Testis (tissue), 3 donors: ENCODE measurements around the gene UBE2B. TPM values are rescaled to one million over a fixed set of nuclear protein-coding genes. Genes with fewer than 3 reads are reported as not detected.
"Not testable (repeated sequence)": the region's sequence is repeated elsewhere in the genome, so short reads cannot be mapped to it uniquely, and the experiment has no call there.

ENCODE experiments used
- DNase-seq: peaks from one replicate; pipeline ENCODE4 v3.0.0-alpha.2; 2019
- H3K27ac ChIP-seq, 2 donors: fragments of 200-600 bp; sonication (generic); one replicate each; pipeline ENCODE4 v1.5.1; 2019
- H3K27me3 ChIP-seq: fragments of 200-600 bp; sonication (generic); one replicate; pipeline ENCODE4 v1.5.1; 2019
- H3K36me3 ChIP-seq: fragments of 200-600 bp; sonication (generic); one replicate; pipeline ENCODE4 v1.5.1; 2017; ENCODE audit warnings: low read depth; ENCODE audit errors: missing control alignments
- H3K4me1 ChIP-seq: fragments of 200-600 bp; sonication (generic); one replicate; pipeline ENCODE4 v1.5.1; 2019
- H3K4me3 ChIP-seq, 2 donors: fragments of 200-600 bp; sonication (generic); one replicate each; pipeline ENCODE4 v1.5.1; 2017 to 2019
- H3K9me3 ChIP-seq: fragments of 200-600 bp; sonication (generic); one replicate; pipeline ENCODE4 v1.5.1; 2017
- POLR2A ChIP-seq: fragments of 450-650 bp; IDR thresholded peaks from one replicate; pipeline ENCODE4 v1.6.1; 2017; ENCODE audit warnings: antibody characterized with exemption, mild to moderate bottlenecking, moderate library complexity
- WGBS, 2 donors: methylation state at CpG; one replicate each; pipeline ENCODE4 v1.1.5; 2018; 5-methylcytosine and 5-hydroxymethylcytosine counted together
- intact Hi-C: fragments of 100-400 bp; cut with DNase I; formaldehyde crosslinking; loops from one replicate; pipeline ENCODE4 v1.15.1; 2023; ENCODE audit warnings: low total_unique reads
- polyA plus RNA-seq: library from polyadenylated mRNA; stranded (reverse); fragments of 350-450 nt; fragmentation: Illumina TruSeq; extraction: RNeasy Lipid Tissue Mini Kit (QIAGEN cat#74804); gene quantifications from one replicate; pipeline ENCODE4 v1.2.3, GENCODE V29; 2014; ENCODE audit warnings: low read depth, low replicate concordance; ENCODE audit not compliant: insufficient read depth
- total RNA-seq, 2 donors: library from RNA; depleted of rRNA; stranded (reverse); fragments of >200 nt; gene quantifications; one replicate each; pipeline ENCODE4 v1.2.3, GENCODE V29; 2016
- TF ChIP-seq, protein P1 (sequence below), 3 experiments: fragments of 450-650 bp in 2 of 3; fragments of 200-600 bp in 1 of 3; sonication (generic) in 1 of 3; IDR thresholded peaks; one replicate each; pipeline ENCODE4 v1.5.1; 2016 to 2019; ENCODE audit warnings: antibody characterized with exemption in 3 of 3, mild to moderate bottlenecking in 2 of 3, moderate library complexity in 1 of 3

Gene UBE2B
- total and polyA plus RNA-seq, 3 donors from 2014 or later: 70.9 to 95.6 (median 87.4) TPM

GRCh38 chr5:134371834-134372340 lies 518 bp downstream of the UBE2B start:
- DNase-seq: peak; percentile 70
- Histone ChIP-seq H3K27me3 (no peaks in the 10 kb centered on the region), H3K36me3 (no peaks in the 10 kb centered on the region), H3K4me3 (peak overlapping the region; percentile 94 to 100), H3K4me1 (peaks cover 31% of the 10 kb centered on the region), H3K9me3 (no peaks in the 10 kb centered on the region), H3K27ac (peak overlapping the region; percentile 96 to 100)
- intact Hi-C loops: no loop called here
- no peak for TF ChIP-seq POLR2A
- TF ChIP-seq, protein P1, sequence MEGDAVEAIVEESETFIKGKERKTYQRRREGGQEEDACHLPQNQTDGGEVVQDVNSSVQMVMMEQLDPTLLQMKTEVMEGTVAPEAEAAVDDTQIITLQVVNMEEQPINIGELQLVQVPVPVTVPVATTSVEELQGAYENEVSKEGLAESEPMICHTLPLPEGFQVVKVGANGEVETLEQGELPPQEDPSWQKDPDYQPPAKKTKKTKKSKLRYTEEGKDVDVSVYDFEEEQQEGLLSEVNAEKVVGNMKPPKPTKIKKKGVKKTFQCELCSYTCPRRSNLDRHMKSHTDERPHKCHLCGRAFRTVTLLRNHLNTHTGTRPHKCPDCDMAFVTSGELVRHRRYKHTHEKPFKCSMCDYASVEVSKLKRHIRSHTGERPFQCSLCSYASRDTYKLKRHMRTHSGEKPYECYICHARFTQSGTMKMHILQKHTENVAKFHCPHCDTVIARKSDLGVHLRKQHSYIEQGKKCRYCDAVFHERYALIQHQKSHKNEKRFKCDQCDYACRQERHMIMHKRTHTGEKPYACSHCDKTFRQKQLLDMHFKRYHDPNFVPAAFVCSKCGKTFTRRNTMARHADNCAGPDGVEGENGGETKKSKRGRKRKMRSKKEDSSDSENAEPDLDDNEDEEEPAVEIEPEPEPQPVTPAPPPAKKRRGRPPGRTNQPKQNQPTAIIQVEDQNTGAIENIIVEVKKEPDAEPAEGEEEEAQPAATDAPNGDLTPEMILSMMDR (IDR thresholded peaks at IDR 0.05): no peak
- WGBS, 2 donors: 1% methylated on average over 22 to 28 of the region's 29 CpGs

DNA sequence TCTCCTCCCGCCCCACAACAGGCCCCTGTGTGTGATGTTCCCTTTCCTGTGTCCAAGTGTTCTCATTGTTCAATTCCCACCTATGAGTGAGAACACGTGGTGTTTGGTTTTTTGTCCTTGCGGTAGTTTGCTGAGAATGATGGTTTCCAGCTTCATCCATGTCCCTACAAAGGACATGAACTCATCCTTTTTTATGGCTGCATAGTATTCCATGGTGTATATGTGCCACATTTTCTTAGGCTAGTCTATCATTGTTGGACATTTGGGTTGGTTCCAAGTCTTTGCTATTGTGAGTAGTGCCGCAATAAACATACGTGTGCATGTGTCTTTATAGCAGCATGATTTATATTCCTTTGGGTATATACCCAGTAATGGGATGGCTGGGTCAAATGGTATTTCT lies 2.3 kb downstream of the UBE2B start:
- H3K27me3 ChIP-seq, intact Hi-C loops, H3K9me3 ChIP-seq, DNase-seq, H3K36me3 ChIP-seq, H3K27ac ChIP-seq, H3K4me3 ChIP-seq: not testable (repeated sequence)
- peaks cover 25% of the 10 kb centered on the region for H3K4me1 ChIP-seq
- WGBS, 2 donors: 75% methylated on average over 3 to 5 of the region's 5 CpGs

- intact Hi-C loops: no loop called here
- WGBS, 2 donors: 57 to 60% methylated on average over 3 of the region's 3 CpGs
- Histone ChIP-seq H3K4me3 (no peak overlapping the region), H3K27ac (no peak overlapping the region), H3K27me3 (no peaks in the 10 kb centered on the region), H3K4me1 (peaks cover 25% of the 10 kb centered on the region), H3K9me3 (no peaks in the 10 kb centered on the region), H3K36me3 (no peaks in the 10 kb centered on the region)
- DNase-seq: no peak
- TF ChIP-seq, protein P1 (IDR thresholded peaks at IDR 0.05): no peak
- TF ChIP-seq POLR2A: no peak
Observed at GRCh38 chr5:134374232-134374631, 2.9 kb downstream of the UBE2B start.

- H3K27ac ChIP-seq: no peak overlapping the region
- no peak for DNase-seq
- TF ChIP-seq POLR2A: no peak
- TF ChIP-seq, protein P1 (IDR thresholded peaks at IDR 0.05): no peak
- no peaks in the 10 kb centered on the region for H3K9me3 ChIP-seq
- 80 to 86% methylated on average over 5 of the region's 5 CpGs for WGBS, 2 donors
- intact Hi-C loops: no loop called here
- H3K27me3 ChIP-seq: no peaks in the 10 kb centered on the region
- no peaks in the 10 kb centered on the region for H3K36me3 ChIP-seq
- no peaks in the 10 kb centered on the region for H3K4me1 ChIP-seq
- no peak overlapping the region for H3K4me3 ChIP-seq
Observed at GRCh38 chr5:134380346-134380745, 9.0 kb downstream of the UBE2B start.

GRCh38 chr5:134382204-134382603 lies 10.8 kb downstream of the UBE2B start:
- H3K36me3 ChIP-seq, H3K9me3 ChIP-seq, H3K4me1 ChIP-seq: not testable (repeated sequence)

GRCh38 chr5:134383980-134384697 lies 12.8 kb downstream of the UBE2B start:
- no peaks in the 10 kb centered on the region for H3K27me3 ChIP-seq
- no peak overlapping the region for H3K4me3 ChIP-seq
- no peaks in the 10 kb centered on the region for H3K36me3 ChIP-seq
- DNase-seq: no peak
- H3K27ac ChIP-seq: no peak overlapping the region
- H3K4me1 ChIP-seq: no peaks in the 10 kb centered on the region
- 73 to 83% methylated on average over 4 of the region's 4 CpGs for WGBS, 2 donors
- H3K9me3 ChIP-seq: no peaks in the 10 kb centered on the region
- TF ChIP-seq, protein P1 (IDR thresholded peaks at IDR 0.05): no peak
- no peak for TF ChIP-seq POLR2A
- intact Hi-C loops: no loop called here

More at GRCh38 chr5:134382204-134382603, 10.8 kb downstream of the UBE2B start:
- H3K4me3 ChIP-seq, H3K27me3 ChIP-seq, DNase-seq, intact Hi-C loops, H3K27ac ChIP-seq: not testable (repeated sequence)
- WGBS, 2 donors: 94 to 97% methylated on average over 2 of the region's 2 CpGs
